DOHH2 (cell line): ENCODE measurements around the gene CA5A.
"Not testable (repeated sequence)": the region's sequence is repeated elsewhere in the genome, so short reads cannot be mapped to it uniquely, and the experiment has no call there.

Experiments
- H3F3A ChIP-seq: fragments of 200-600 bp; sonication (generic), shearing (Covaris generic); 2 replicates; pipeline ENCODE4 v1.6.0; 2016; ENCODE audit warnings: antibody characterized with exemption, mild to moderate bottlenecking; ENCODE audit not compliant: control insufficient read depth, insufficient read depth
- H3K27ac ChIP-seq: fragments of 200-600 bp; sonication (generic); 2 replicates; pipeline ENCODE4 v1.5.1; 2014; ENCODE audit warnings: low read depth, mild to moderate bottlenecking, low read length, moderate library complexity
- H3K27me3 ChIP-seq: fragments of 200-600 bp; sonication (generic); 2 replicates; pipeline ENCODE4 v1.6.1; 2014; ENCODE audit warnings: mild to moderate bottlenecking, low read length, mixed read lengths; ENCODE audit not compliant: control insufficient read depth
- H3K36me3 ChIP-seq: fragments of 200-600 bp; sonication (generic); 2 replicates; pipeline ENCODE4 v1.6.1; 2014; ENCODE audit warnings: mild to moderate bottlenecking, low read length, moderate library complexity, mixed read lengths; ENCODE audit not compliant: control insufficient read depth
- H3K4me1 ChIP-seq: fragments of 200-600 bp; sonication (generic); 2 replicates; pipeline ENCODE4 v1.6.1; 2014; ENCODE audit warnings: mild to moderate bottlenecking, low read length, mixed read lengths; ENCODE audit not compliant: control insufficient read depth
- H3K4me2 ChIP-seq: fragments of 200-600 bp; sonication (generic); 2 replicates; pipeline ENCODE4 v1.6.0; 2014; ENCODE audit warnings: mild to moderate bottlenecking, low read length, moderate library complexity
- H3K4me3 ChIP-seq: fragments of 200-600 bp; sonication (generic); 2 replicates; pipeline ENCODE4 v1.5.1; 2014; ENCODE audit warnings: mild to moderate bottlenecking, low read length, mixed read lengths
- H3K79me2 ChIP-seq: fragments of 200-600 bp; sonication (generic); 2 replicates; pipeline ENCODE4 v1.6.1; 2014; ENCODE audit warnings: mild to moderate bottlenecking, low read length, mixed read lengths; ENCODE audit not compliant: control insufficient read depth
- H3K9me2 ChIP-seq: fragments of 200-600 bp; sonication (generic); replicated peaks from 2 replicates; pipeline ENCODE4 v1.6.1; 2014; ENCODE audit warnings: mild to moderate bottlenecking, low read length, mixed read lengths; ENCODE audit not compliant: control insufficient read depth
- H3K9me3 ChIP-seq: fragments of 200-600 bp; sonication (generic); 2 replicates; pipeline ENCODE4 v1.6.1; 2014; ENCODE audit warnings: antibody characterized with exemption, low read length, mixed read lengths; ENCODE audit not compliant: control insufficient read depth, insufficient read depth
- H4K20me1 ChIP-seq: fragments of 200-600 bp; sonication (generic); 2 replicates; pipeline ENCODE4 v1.6.0; 2014; ENCODE audit warnings: low read depth, mild to moderate bottlenecking, antibody characterized with exemption, low read length, moderate library complexity; ENCODE audit not compliant: control insufficient read depth, insufficient read depth
- CTCF ChIP-seq: fragments of 200-600 bp; sonication (generic); IDR thresholded peaks from one replicate; pipeline ENCODE4 v1.5.1; 2014; ENCODE audit warnings: antibody characterized with exemption, mild to moderate bottlenecking, low read depth, low read length; ENCODE audit not compliant: poor library complexity, severe bottlenecking
- EZH2phosphoT487 ChIP-seq: fragments of 200-600 bp; sonication (generic); IDR thresholded peaks from 2 replicates; pipeline ENCODE4 v1.6.1; 2017; ENCODE audit warnings: borderline replicate concordance, mild to moderate bottlenecking, antibody characterized with exemption, low read length, moderate library complexity, mixed read lengths

Gene CA5A

DNA sequence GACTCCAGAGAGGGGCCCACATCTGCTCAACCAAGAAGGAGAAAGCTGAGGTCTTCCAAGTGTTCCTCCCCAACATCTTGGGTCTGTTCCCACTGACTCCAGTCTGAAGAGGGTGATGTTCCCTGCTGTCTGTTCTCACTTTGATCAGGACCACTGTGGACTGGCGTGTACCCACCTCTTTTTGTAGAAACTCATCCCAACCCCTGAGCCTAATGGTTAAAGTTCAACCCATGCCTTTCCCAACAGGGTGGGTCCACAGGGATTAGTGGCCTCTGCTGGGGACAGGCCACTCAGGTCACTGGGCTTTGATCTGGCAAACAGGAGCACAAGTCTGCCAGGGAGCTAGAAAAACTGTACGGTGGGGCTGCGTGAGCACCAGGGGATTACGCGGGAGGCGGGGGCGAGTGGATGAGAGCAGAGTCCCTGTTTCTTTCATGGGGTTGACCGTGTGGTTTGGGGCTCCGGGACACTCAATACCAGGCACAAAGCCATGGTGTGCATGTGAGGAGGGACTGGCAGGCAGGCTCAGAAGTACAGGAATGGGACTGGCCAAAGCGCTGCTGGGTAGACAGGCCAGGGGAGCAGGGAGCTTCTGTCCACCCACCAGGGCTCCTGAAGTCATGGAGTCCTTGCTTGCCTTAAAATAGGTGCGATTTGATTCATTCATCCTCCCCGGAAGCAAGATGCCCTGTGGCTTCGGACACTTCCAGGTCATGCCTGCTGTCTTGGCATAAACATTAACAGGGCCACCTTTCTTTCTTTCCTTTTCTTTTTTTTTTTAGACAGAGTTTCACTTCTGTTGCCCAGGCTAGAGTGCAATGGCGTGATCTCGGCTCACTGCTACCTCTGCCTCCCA, at the start of gene CA5A:
Gene CA5A (minus strand): TSS at position 155 of the 856 bp plus-strand sequence. CDS start 79 bp downstream, at position 76.
- H3K4me1 ChIP-seq: no peaks in the 10 kb centered on the region
- H3K4me3 ChIP-seq: no peak within 1 kb of the TSS
- no peaks in the 10 kb centered on the region for H3K9me3 ChIP-seq
- H3K27me3 ChIP-seq: 0 out of 2 replicates have a peak, but pooled peaks cover 3% of the 10 kb centered on the region
- H3K4me2 ChIP-seq: no peak within 1 kb of the TSS
- H3K79me2 ChIP-seq: no peaks in the 10 kb centered on the region
- H3K9me2 ChIP-seq: no peaks in the 10 kb centered on the region
- H3K36me3 ChIP-seq: no peaks in the 10 kb centered on the region
- H4K20me1 ChIP-seq: no peaks in the 10 kb centered on the region
- TF ChIP-seq CTCF (no peak), EZH2phosphoT487 (no peak)
- no peaks in the 10 kb centered on the region for H3F3A ChIP-seq
- no peak within 1 kb of the TSS for H3K27ac ChIP-seq

GRCh38 chr16:87985493-87985892, 49.2 kb upstream of the CA5A start:
- H3K4me2 ChIP-seq, H3K79me2 ChIP-seq, H3F3A ChIP-seq, H3K27me3 ChIP-seq, H3K4me1 ChIP-seq, H3K27ac ChIP-seq, H3K9me2 ChIP-seq, H4K20me1 ChIP-seq, H3K9me3 ChIP-seq, H3K4me3 ChIP-seq: not testable (repeated sequence)
- H3K36me3 ChIP-seq: peaks cover 41% of the 10 kb centered on the region

- no peak for TF ChIP-seq EZH2phosphoT487
- TF ChIP-seq CTCF: no peak
Observed at GRCh38 chr16:87984632-87985267, 48.4 kb upstream of the CA5A start.

DNA sequence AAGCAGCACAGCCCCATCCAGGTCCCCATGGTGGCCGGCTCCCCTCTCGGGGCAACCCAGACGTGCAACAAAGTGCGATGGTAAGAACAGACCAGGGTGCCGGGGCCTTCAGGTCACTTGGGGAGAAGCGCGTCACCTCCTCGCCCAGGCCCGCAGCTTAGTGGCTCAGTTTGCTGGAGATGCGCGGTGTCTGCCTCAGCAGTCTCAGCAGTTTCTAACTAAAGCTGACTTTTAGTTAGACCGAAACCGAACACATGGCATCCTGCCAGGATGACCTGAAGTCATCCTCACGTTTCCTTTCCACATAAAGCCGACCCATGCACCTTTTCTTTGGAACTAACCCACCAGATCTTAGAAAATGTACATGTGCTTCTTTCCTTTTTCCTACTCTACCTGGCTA, 47.9 kb upstream of the CA5A start:
- H3K4me2 ChIP-seq, H3K27me3 ChIP-seq: not testable (repeated sequence)

More at GRCh38 chr16:87984632-87985267, 48.4 kb upstream of the CA5A start:
- H3K4me3 ChIP-seq: no peak overlapping the region
- peaks cover 9% of the 10 kb centered on the region for H3K79me2 ChIP-seq
- no peaks in the 10 kb centered on the region for H4K20me1 ChIP-seq
- H3K4me2 ChIP-seq: no peak overlapping the region
- no peaks in the 10 kb centered on the region for H3K9me3 ChIP-seq
- H3K27me3 ChIP-seq: no peaks in the 10 kb centered on the region
- H3K36me3 ChIP-seq: peaks cover 44% of the 10 kb centered on the region
- H3K4me1 ChIP-seq: no peaks in the 10 kb centered on the region
- no peak overlapping the region for H3K27ac ChIP-seq
- H3K9me2 ChIP-seq: no peaks in the 10 kb centered on the region
- H3F3A ChIP-seq: no peaks in the 10 kb centered on the region

GRCh38 chr16:87983737-87984097, 47.4 kb upstream of the CA5A start:
- not testable (repeated sequence) for H3K27ac ChIP-seq, H3K4me2 ChIP-seq, H3K27me3 ChIP-seq, H4K20me1 ChIP-seq, H3K79me2 ChIP-seq, H3K9me3 ChIP-seq, H3K4me3 ChIP-seq, H3K4me1 ChIP-seq, H3F3A ChIP-seq, H3K9me2 ChIP-seq
- peaks cover 43% of the 10 kb centered on the region for H3K36me3 ChIP-seq

More for the DNA sequence above, 47.9 kb upstream of the CA5A start:
- H3K9me2 ChIP-seq, H3F3A ChIP-seq, H3K79me2 ChIP-seq, H3K27ac ChIP-seq, H3K4me3 ChIP-seq, H3K9me3 ChIP-seq, H4K20me1 ChIP-seq, H3K4me1 ChIP-seq: not testable (repeated sequence)
- peaks cover 44% of the 10 kb centered on the region for H3K36me3 ChIP-seq
